ENCODE measurements around the gene CEL.
A peak's percentile ranks its signal among the peaks of the same experiment; 100 is the strongest.

The CEL gene

DNA sequence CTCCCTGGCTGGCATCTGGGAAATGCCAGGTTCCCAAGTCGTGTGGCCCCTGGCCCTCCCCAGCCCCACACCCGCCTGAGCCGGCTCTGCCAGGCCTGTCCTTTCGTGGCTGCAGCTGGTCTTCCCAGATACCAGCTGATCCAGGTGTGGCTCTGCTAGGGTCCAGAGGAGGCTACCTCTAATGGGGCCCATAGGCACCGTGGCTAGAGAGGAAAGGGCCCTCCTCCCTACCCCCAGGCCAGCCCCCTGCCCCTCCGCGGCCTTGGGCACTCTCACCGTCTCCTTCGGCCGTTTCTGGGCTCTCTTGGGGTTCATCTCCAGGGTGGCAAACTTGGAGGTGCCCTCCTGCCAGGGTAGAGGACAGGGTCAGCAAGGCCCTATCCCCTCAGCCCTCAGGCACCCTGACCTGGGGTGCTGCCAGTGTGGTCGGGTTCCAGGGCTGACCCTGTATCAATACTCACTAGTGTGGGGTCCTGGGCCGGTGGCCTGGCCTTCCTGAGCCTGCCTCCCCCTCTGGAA is 42.3 kb downstream of the CEL start:
- DNase-seq (ENCODE audit: low read depth in 3 of 3) = no peak

DNA sequence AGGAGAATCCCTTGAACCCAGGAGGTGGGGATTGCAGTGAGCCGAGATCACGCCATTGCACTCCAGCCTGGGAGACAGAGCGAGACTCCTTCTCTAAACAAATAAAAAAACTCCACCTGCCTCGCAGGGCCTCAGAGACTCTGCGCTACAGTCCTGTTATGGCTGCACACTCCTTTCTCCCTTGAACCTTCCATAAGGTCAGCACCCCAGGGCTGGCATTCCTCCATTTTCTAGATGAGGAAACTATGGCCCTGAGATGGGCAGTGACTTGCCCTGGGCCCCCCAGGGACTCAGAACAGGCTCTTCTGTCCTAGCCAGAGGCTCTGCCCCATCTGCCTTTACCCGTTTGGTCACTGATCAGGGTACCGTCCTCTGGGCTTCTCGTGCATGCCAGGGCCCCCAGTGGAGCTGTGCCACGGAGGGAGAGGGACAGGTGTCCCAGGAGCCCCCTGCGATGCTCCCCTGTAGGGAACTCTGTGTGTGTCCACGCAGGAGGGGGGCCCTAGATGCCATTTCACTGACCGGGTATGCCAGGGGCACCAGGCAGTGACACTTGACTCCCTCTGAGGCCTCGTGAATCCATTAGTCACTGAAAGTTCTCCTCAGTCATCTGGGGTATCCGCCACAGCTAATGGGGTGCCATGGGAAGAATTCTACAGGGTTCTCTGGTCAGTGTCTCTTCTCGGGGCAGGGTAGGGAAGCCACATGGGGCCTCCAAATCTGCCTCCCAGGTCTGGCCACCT is 43.1 kb downstream of the CEL start:
- DNase-seq (ENCODE audit: low read depth in 3 of 3) = no peak

DNA sequence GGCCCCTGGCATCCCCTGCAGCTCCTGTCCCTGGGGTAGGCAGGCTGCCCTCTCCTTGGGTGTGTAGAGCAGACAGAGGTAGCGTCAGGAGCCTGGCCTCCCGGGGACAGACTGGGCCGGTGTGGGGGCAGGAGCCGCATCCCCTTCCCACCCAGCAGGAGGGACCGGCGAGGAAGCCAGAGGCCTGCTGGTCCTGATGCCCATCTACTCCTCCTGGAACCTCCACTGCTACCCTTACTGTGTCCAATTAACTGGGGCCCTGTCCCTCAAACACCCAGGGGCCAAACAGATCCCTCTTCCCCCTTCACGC is 43.6 kb downstream of the CEL start:
- no peak for DNase-seq (ENCODE audit: low read depth in 3 of 3)

DNA sequence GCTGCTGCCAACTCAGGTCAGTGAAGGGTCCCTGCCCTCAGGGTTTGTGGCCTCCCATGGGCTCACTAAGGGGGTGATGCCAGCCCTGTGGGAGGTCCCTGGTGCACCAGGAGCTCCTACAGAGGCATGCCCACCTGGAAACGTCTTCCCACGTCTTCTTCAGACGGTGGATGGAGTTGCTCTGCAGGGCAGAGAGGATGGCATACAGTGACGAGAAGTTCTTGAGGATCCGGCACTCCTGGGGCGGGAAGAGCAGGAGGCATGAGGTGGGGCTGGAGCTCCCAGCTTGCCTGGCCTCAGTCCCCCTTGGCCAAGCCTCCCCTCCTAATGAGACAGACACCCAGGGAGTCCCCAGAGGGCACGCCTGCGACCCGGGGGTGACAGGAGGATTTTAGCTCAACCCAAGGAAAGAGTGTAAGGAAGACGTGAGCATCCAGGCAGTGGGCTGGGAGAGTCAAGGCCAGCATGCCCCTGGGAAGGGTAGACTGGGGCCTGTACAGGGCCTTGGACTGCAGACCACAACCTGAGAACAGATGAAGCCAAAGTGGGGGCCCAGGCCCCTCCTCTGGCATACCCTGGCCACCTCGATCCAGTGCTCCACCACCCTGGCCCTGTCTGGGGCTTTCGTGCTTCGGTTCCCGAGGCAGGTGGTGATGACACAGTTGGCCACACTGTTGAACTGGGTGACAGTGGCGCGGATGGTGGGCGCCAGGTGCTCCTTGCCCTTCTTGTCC is 44.9 kb downstream of the CEL start:
- DNase-seq (ENCODE audit: low read depth in 3 of 3) = no peak

DNA sequence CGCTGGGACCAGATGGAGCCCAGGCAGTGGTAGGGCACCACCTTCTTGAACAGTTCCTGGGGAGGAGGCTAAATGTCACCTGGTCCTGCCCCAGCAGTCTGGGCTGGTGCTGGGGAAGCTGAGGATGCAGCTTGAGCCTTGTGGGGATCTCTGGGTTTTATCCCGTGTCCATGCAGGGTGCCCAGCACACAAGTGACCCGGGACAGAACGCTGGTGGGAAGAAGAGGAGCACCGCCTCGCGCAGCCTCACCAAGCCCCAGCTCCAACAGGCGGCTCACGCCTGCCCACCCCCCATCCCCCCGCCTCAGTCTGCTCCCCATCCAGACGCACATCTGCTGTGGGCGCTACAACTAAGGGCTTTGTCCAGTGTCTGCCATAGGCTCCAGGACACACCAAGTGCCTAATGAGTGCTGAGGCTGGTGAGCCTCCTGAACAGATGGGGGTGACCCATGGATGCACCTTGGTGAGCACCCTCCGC is 45.5 kb downstream of the CEL start:
- DNase-seq (ENCODE audit: low read depth in 3 of 3) = no peak

DNA sequence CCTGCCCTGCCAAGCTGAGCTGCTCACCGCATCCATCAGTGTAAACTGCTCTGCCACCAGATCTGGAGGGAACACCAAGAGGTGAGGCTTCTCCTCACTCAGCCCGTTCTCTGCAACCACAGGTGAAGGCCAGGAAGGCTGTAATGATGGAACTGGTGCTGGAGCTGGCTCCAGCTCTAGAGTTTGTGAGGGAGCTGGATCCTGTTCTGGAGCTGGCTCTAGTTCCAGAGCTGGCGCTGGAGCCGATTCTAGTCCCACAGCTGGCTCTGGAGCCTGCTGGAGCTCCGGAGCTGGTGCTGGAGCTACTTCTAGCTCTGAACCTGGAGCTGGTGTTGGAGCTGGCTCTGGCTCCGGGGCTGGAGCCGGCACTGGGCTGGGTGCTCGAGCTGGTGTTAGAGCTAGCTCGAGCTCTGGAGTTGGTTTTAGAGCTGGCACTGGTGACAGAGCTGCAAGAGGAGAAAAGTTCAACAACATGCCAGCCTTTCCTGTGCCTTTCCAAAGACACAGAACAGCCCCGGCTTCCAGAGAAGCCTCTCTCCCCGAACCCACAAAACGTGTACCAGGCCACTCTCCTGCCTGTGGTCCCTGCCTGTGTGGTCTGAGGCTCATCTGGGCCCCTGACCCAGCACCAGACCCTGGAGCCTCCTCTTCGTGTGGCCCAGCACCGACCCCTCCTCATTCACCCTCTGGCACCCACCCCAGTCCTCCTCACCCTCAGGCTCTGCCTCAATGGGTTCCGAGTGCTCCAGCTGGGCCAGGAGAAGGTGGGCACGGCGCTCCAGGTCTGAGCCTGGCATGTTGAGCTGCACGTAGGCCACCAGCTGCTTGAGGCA is 46.4 kb downstream of the CEL start:
- DNase-seq (ENCODE audit: low read depth in 3 of 3) = no peak

DNA sequence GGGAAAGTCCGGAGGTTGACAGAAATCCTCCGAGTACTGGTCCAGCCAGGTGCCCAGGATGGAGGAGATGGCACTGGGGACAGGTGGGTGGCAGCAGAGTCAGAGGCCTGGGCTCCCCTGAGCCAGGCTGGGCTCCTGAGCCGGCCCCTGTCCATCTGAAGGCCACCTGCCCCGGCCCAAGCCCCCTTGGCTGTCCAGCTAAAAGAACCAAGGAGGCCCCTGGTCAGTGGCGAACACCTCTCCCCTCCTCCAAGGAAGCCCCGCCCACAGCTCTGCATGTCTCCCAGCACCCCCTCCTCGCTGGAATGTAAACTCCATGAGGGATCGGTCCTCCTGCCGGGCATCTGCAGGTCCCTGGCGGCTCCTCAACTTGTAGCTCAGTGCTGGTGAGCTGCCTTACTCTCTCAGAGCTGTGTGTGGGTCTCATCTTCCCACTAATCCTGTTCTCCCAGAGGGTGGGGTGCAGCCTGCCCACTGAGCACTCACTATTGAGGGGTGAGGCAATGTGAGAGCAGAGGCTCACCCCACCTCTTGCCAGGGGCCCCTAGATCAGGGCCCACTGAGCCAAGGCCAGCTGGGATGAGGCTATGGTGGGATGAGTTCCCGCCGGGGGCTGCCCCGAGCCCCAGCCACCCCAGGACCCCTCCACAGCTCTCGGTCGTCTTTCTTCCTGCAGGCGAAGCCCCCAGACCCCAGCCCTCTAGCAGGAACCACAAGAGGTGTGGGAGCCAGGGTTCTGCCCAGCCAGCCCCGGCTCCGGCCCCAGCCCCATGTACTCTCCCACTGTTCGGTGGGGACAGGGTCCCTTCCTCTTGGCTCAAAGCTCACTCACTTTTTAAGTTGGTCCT is 47.2 kb downstream of the CEL start:
- DNase-seq (ENCODE audit: low read depth in 3 of 3) = no peak

DNA sequence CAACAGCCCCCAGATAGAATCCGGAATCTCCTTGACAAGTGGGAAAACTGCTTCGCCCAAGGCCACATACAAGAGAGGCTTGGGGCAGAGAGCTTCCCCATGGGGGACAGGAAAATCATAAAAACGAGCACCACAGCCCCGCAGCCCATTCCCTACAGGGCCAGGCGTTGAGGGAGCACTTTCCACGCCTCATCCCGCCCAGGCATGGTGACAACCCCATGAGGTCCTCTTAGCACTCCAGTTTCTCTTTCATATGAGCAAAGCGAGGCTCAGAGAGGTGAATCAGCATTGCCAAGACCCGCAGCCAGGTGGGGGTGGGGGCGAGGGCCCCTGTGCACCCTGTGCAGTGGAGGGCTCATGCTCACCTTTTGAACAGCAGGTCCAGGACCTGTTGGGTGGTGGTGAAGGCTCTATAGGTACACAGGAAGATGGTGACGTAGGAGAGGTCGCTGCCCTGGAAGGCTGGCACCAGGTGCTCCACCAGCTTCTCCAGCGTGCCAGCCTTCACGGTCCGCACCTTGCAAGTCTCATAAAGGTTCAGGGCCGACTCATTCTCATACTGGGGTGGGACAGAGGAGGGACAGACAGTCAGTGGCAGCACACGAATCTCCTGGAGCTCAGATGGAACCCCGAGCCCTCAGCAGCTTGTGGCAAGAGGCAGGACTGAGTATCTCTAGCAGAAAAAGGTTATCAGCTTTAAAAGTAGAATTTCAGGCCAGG is 48.3 kb downstream of the CEL start:
- DNase-seq (ENCODE audit: low read depth in 3 of 3) = no peak

DNA sequence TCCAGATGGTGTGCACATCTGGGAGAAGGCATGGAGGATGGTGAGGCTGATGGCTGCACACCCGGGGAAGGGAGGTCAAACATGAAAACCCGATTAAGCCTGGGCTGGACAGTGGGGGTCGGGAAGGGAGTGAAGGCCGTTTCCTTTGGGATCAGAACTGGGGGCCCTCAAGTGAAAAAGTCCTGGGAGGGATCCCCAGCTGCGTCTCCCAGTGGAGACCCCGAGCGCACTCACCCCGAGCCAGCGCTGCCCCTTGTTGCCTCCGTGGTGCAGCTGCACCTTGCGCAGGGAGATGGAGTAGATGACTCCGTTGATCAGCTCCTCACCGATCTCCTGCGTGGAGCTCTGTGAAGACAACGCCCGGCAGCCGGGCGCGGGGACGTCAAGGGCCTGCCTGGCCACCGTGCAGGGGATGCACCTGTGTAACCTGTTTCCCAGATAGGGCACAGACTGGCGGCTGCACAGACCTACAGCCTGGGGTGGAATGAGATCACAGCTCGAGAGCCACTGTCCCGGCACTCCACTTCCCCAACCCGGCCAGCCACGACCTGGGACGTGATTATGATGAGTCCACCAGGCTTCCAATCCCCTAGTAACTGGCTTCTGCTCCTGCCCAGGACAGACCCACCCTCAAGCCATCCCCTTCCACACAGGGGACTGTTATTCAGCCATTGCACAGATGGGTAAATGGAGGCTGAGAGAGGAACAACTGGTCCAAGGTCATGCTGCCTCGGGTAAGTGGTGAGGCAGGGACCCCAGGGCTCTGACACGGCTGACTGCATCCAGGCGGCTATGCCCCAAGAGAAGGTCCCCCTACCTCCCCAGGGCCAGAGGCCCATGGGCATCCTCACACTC is 50.3 kb downstream of the CEL start:
- no peak for DNase-seq (ENCODE audit: low read depth in 3 of 3)

DNA sequence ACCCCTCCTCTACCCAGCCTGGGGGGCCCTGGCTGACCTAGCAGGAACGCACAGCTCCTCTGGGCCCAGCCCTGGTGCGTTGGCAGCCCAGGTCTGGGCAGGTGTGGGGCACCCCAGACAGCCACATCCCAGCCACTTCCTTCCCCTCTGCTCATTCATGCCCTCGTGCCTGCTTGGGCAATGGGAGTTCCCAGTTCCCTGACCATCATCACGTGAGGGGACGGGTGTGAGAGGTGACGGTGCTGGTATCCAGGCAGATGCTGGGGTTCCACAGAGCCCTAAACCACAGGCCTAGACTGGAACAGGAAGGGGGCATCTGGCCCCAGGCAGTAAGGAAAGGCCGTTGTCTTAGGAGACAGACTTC is 50.9 kb downstream of the CEL start:
- no peak for DNase-seq (ENCODE audit: low read depth in 3 of 3)

DNA sequence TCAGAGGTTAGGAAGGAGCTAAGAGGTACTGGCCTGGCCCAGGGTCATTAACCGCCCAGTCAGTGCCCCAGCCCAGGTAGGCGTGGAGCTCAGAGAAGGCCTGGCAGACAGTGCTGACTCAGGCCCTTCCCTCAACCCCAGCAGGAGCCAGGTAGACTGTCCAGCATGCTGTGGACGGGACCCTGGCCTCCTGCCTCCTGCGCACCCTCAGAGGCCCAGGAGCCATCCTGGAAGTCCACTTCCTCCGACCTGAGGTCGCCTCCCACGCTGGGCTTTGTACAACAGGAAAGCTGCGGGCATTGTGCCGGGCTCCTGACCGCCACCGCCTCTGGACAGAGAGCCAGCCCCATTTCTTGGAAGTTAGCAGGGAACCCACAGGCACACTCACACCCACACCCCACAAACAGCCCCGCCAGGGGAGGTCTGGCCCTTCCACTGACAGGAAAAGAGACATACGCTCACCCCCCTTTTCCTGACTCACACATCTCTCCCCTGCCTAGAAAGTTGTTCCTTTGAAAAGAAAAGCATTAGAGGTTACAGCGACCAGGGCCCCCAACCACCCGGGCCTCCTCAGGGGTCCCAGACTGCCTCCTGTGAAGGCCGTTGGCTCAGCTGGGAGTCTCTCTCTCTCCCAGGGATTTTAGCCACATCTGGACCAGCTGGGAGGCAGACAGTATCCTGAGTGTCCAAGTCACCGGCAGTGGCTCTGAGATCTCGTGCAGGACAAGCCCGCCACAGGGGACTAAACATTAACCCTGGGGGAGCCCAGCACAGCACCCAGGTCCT is 51.6 kb downstream of the CEL start:
- no peak for DNase-seq (ENCODE audit: low read depth in 3 of 3)

DNA sequence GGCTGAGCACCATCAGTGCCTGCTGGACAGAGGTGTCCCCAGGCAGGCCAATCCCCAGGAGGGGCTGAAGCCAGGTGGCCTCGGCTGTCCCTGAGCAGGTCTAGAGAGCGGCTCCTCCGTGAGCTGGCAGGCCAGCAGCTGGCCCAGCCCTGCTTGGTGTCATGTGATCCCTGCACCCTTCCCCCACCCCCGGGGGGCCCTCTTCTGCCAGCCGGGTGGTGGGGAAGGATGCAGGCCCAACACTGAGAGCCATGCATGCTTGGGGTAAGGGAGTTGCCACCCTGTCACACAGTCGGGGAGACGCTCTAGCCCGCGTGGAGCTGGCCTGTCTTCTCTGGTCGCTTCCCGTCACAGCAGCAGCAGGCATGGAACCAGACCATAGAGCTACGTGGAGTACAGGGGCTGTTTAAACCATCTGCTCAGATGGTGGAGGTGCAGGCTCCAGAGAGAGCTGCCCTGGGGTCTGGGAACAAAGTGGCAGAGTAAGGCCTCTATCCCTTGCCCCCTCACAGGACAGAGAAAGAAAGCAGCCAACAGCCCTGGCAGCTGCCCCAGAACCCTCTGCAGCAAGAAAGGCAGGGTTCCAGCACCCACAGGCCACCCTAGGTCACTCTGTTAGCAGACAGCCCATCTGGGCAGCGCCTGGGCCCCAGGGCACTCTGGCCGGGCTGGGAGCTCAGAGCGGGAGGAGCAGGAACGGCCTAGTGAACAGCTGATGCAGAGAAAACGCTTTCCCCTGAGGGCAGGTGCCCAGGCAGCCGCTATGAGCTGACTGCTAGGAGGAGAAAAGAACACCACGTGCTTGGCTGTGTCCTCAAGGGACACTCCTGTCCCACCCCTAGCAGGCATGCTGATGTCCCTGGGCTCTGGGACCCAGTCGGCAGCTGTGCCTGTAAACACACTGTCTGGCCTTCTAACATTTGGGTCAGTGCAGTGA is 52.4 kb downstream of the CEL start:
- DNase-seq (ENCODE audit: low read depth in 3 of 3) = no peak

DNA sequence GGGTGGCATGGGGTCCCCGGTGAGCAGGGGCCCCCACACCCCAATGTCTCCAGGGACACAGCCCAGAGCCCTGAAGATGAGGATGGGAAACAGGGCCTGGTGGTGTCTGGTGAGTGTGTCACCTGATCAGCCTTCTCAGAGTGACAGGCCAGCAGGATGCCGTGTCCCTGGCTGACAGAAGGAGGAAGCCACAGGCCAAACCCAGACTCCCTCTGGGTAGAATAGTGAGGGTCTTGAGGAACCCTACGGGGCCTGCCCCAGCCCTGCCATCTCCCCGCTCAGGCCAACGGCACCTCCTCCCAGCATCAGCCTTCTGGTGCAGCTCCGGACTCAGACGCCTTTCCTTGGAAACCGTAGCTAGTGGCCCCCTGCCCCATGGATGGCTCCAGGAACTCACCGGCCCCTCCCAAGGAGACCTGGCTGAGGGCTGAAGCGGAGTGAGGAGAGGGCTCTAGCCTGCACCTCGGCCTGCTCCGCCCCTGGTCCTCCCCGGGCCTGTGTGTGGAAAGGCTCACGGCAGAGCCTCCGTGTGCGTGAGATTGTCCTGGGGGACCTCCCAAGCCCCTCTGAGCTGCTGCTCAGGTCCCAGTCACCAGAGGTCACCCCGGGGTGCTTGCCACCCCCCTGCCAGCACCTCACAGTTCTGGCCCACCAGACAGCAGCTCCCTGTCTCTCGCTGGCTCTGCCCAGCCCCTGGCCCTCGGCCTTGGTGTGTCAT is 53.3 kb downstream of the CEL start:
- DNase-seq (ENCODE audit: low read depth in 3 of 3) = no peak

DNA sequence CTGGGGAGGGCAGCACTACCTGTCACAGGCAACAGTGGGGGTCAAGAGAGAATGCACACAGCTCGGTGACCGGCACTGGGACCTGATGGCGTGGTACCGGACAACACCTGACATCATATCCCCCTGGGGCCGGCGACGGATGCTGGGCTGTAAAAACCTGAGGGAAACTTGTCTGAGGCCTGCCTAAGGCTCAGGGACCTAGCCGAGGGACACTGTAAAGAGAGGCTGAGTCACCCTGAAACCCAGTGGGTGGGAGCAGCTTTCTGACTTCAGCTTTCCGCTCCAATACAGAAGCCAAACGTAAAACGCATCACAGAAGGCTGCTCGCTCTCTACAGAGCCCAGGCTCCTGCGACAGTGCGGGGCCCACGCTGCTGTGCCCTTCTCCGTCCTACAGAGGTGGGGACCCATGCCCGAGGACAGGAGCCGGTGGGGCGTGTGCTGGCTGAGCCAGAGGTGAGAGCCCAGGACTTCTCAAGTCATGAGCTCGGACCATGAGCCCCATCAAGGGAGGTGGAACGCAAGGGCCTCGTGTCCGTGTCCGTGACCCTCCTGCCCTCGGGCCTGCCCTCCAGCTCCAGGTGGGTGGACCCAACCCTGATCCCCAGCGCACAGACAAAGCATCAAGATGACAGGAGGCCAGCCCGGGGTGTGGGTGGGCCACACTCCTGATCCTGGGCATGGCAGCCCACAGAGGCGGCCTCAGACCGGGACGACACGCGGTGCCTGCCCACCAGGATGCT is 54.0 kb downstream of the CEL start:
- DNase-seq (ENCODE audit: low read depth in 3 of 3) = peak in 1 of 3 experiments; percentile 40

DNA sequence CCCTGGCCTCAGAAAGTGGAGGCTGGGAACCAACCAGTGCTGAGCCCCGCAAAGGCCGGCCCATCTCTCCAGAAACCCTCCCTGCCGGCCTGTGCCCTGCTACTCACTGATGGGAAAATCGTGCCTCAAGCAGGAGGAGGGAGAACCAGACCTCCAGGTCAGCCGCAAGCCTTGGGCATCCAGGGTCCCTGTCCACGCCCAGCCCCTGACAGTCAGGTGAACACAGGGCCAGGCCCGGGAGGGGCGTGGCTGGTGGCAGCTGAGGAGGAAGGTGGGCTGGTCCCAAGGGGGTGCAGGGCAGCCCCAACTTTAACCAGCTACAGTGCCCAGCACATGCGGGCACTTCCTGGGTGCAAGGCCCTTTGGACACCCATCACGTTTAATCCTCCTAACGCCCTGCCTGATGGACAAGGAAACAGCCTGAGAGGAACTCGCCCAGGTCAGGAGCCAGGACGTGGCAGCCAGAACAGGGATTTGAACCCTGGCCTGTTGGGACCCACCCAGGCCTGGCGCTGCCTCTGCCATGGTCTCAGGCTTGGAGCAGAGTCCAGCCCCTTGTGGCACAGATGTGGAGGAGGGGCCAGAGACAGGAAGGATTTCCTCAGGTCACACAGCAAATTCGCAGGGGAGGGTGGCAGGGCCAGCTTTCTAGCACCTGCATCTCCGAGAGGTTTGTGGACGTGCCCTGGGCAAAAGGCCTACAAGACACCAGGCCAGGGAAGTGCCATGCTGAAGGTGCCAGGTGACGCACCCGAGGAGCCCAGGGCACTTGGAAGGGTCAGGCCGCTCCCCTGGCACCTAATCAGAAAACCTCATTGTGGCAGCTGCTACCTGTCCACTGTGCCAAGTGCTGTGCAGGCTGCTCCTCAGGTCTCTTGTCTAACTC is 54.8 kb downstream of the CEL start:
- no peak for DNase-seq (ENCODE audit: low read depth in 3 of 3)

Measured in stimulated activated CD4-positive, alpha-beta T cell treated with anti-CD3 and anti-CD28 coated beads, TNF-alpha, amount 100 ng/mL, for 4 hours (primary cell).